Measurements from ENCODE around the gene TTLL11. TPM values are rescaled to one million over a fixed set of nuclear protein-coding genes. Genes with fewer than 3 reads are reported as not detected.

TTLL11 gene
- total RNA-seq, 4 donors from 2014 or later: 3.2 to 11.8 (median 9.0) TPM

GRCh38 chr9:121826711-121827110, 266.4 kb downstream of the TTLL11 start:
- 91 to 97% methylated on average over 5 to 7 of the region's 7 CpGs for WGBS, 2 donors
- H3K4me3 ChIP-seq: no peak overlapping the region
- H3K4me1 ChIP-seq: peaks cover 0 to 4% (median 0%) of the 10 kb centered on the region in 3 donors
- H3K36me3 ChIP-seq: no peaks in the 10 kb centered on the region
- H3K27ac ChIP-seq: no peak overlapping the region
- H3K9me3 ChIP-seq: no peaks in the 10 kb centered on the region
- no peaks in the 10 kb centered on the region for H3K27me3 ChIP-seq
- DNase-seq: no peak
- TF ChIP-seq CTCF (IDR thresholded peaks at IDR 0.05): no peak
- TF ChIP-seq POLR2A (IDR thresholded peaks at IDR 0.05): no peak
- intact Hi-C loops (cut with DNase I): no loop called here

- intact Hi-C loops (cut with DNase I): no loop called here
- no peak for DNase-seq
- 73 to 74% methylated on average over 8 to 10 of the region's 12 CpGs for WGBS, 2 donors
- no peaks in the 10 kb centered on the region for H3K27me3 ChIP-seq
- TF ChIP-seq POLR2A (IDR thresholded peaks at IDR 0.05) (no peak), CTCF (IDR thresholded peaks at IDR 0.05) (no peak)
- no peaks in the 10 kb centered on the region for H3K9me3 ChIP-seq
- H3K4me3 ChIP-seq: no peak overlapping the region
- H3K4me1 ChIP-seq: peaks cover 0 to 6% (median 0%) of the 10 kb centered on the region in 3 donors
- H3K36me3 ChIP-seq: no peaks in the 10 kb centered on the region
- no peak overlapping the region for H3K27ac ChIP-seq
Measured at GRCh38 chr9:121825031-121825691, 267.9 kb downstream of the TTLL11 start.

- intact Hi-C loops (cut with DNase I): no loop called here
- no peak for DNase-seq
- TF ChIP-seq CTCF (IDR thresholded peaks at IDR 0.05): no peak
- no peak for TF ChIP-seq POLR2A (IDR thresholded peaks at IDR 0.05)
- Histone ChIP-seq H3K27me3 (no peaks in the 10 kb centered on the region), H3K27ac (no peak overlapping the region), H3K36me3 (no peaks in the 10 kb centered on the region), H3K4me3 (no peak overlapping the region), H3K4me1 (peaks cover 0 to 11% (median 3%) of the 10 kb centered on the region in 3 donors), H3K9me3 (no peaks in the 10 kb centered on the region)
- 72 to 88% methylated on average over 3 to 4 of the region's 4 CpGs for WGBS, 2 donors
Measured at GRCh38 chr9:121824651-121825030, 268.5 kb downstream of the TTLL11 start.

GRCh38 chr9:121823451-121824169, 269.5 kb downstream of the TTLL11 start:
- DNase-seq: no peak
- Histone ChIP-seq H3K27me3 (no peaks in the 10 kb centered on the region), H3K4me1 (peaks cover 0 to 17% (median 3%) of the 10 kb centered on the region in 3 donors), H3K36me3 (no peaks in the 10 kb centered on the region), H3K4me3 (no peak overlapping the region), H3K27ac (no peak overlapping the region), H3K9me3 (no peaks in the 10 kb centered on the region)
- intact Hi-C loops (cut with DNase I): no loop called here
- WGBS, 2 donors: 89 to 94% methylated on average over 13 of the region's 13 CpGs
- TF ChIP-seq CTCF (IDR thresholded peaks at IDR 0.05): no peak
